GM08714 (cell line): ENCODE results near the gene RANBP9.

Experiments used
- H3K4me3 ChIP-seq: fragments of 200-500 bp; sonication (Bioruptor generic); 2 replicates; pipeline ENCODE4 v1.5.1; 2014; ENCODE audit warnings: mild to moderate bottlenecking, low read length, inconsistent platforms
- ZNF274 ChIP-seq: IDR thresholded peaks from 2 replicates; pipeline ENCODE4 v1.6.1; 2012; ENCODE audit warnings: mild to moderate bottlenecking, low read depth, low read length

RANBP9 gene

DNA sequence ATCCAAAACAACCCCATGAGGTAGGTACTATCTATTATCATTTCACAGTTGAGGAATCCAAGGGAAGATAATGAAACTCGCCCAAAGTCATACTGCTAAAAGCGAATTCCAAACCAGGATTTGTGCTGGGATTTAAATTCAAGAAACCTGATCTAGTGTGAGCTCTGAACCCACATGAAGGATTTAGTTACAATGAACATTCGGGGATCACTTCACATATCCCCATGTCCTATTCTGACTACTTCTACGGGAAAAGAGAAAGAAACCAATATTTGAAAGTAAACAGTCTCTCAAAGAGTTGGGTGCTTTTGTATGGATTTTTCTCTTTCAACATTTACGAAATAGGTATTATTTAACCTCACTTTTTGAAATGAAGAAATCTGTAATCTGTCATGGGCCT, 12.9 kb downstream of the RANBP9 start:
- no peak for TF ChIP-seq ZNF274
- H3K4me3 ChIP-seq = no peak overlapping the region

DNA sequence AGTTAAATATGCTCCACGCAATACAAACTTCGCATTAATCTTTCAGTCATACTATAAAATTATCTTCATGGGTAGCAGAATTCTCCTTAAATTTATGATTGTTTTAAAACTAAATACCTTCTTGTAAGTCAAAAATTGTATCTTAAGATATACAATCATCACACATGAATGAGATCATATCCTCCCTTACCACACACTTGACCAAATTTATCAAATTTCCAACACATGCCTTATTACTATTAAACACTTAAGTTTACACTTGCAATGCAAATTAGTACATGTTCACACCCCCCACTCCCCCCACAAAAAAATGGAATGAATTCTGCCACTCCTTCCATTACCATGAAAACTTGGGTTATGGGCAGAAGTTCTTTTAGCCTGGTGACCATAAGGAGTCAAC, 13.8 kb downstream of the RANBP9 start:
- no peak overlapping the region for H3K4me3 ChIP-seq
- no peak for TF ChIP-seq ZNF274

DNA sequence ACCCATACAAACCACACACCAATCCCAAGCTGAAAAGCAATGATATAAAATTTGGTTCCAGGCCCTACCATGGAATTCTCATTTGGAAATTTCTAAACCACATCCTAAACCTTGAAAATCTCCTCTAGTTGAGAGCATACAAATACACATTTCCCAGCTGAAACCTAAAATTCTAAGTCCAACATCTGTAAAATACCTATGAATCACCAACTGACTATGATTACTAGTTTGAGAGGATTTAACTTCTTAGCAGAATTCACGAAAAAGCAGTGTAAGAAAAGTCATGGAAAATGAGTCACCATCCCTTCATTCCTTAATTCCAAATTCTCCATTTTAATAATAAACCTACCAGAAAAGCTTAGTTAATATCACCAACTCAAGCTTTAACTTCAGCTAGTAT, 15.4 kb downstream of the RANBP9 start:
- no peak for TF ChIP-seq ZNF274
- no peak overlapping the region for H3K4me3 ChIP-seq

DNA sequence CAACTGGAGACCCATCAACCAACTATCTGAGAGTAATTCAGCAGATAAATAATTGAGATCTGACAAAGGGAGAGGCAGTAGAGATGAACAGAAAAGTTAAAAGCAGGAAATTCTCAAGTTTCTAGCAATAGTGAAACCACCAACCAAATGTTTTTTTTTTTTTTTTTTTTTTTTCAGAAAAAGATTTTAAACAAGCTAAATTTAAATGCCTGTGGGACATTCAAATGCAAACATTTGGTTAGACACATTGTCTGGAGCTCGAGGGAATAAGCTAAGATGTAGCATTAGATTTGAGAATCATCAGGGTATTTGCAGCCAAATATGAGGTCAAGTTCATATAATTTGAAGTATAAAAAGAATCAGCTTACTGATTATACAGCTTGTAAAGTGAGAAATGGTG, 16.4 kb downstream of the RANBP9 start:
- H3K4me3 ChIP-seq = no peak overlapping the region
- no peak for TF ChIP-seq ZNF274

DNA sequence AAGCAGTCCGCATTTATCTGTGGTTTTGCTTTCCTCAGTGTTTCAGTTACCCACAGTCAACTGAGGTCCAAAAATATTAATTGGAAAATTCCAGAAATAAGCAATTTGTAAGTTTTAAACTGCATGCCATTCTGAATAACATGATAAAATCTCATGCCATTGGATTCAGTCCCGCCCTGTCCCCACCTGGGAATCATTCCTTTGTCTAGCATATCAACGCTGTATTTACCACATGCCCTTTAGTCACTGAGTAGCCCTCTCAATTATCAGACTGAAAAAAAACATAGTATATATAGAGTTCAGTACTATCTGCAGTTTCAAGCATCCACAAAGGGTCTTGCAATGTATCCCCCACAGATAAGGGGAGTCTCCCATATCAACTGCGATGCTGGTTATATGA, 17.1 kb downstream of the RANBP9 start:
- H3K4me3 ChIP-seq = no peak overlapping the region
- TF ChIP-seq ZNF274 = no peak

DNA sequence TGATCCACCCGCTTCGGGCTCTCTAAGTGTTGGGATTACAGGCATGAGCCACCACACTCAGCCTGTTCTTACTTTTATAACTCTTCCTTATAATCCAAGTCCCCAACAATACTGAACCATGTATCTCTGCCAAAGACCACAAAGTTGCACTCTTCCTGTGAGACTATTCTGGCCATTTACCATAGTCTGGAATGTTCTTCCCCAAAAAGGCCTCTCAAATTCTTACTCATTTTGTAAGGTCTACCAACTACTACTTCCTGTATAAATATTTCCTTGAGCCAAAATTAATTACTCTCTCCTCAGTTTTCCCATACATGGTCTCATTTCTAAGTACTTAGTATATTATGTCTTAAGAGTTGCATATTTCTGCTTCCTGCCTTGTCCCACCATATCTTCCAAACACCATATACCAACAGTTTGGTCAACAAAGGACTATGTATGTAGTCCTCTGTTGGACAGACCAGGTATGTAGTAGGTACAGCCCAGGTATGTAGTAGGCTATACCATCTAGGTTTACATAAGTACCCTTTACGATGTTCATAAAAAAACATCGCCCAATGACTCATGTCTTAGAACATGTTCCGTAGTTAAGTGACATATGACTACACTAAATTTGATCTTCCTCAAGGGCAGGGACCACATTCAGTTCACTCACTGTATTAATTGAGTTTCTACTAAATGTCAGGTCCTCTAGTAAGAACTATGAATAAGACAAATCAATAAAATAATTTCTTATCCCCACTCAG, 22.0 kb downstream of the RANBP9 start:
- TF ChIP-seq ZNF274 = no peak

DNA sequence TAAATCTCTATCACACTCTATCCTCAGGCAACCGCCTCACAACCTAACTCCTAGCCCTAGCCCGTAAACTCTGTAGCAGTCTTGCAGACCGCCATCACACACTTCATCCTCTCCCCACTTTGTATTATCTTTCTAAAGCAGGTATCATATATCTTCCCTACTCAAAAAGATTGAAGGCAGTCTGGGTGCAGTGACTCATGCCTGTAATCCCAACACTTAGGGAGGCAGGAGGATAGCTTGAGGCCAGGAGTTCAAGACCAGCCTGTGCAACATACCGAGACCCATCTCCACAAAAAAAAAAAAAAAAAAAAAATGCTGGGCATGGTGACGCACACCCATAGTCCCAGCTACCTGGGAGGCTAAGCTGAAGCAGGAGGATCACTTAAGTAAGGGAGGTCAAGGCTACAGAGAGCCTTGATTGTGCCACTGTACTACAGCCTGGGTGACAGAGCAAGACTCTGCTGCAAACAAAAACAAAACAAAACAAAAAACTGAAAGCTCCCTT, 22.9 kb downstream of the RANBP9 start:
- no peak for TF ChIP-seq ZNF274
- no peak overlapping the region for H3K4me3 ChIP-seq

More for the DNA sequence above, 22.0 kb downstream of the RANBP9 start:
- no peak overlapping the region for H3K4me3 ChIP-seq

DNA sequence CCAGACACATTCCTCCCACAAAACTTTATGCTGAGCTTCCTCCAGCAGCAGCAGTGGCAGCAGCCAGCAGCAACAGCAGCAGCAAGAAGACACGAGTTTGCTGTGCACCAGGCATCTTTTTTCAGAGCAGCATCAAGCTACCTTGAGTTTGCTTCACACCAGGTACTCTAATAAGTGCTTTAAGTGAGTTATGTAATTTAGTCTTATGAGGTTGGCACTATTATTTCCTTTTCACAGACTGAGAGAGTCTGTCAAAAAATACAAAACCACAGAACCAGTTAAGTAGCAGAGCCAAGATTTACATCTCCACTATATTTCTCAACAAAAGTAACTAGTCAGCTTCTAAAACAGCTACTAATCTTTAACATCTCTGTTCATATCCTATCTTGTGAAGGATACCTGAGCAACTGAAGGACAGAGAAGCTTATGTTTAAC, 23.7 kb downstream of the RANBP9 start:
- TF ChIP-seq ZNF274 = no peak
- H3K4me3 ChIP-seq = no peak overlapping the region

DNA sequence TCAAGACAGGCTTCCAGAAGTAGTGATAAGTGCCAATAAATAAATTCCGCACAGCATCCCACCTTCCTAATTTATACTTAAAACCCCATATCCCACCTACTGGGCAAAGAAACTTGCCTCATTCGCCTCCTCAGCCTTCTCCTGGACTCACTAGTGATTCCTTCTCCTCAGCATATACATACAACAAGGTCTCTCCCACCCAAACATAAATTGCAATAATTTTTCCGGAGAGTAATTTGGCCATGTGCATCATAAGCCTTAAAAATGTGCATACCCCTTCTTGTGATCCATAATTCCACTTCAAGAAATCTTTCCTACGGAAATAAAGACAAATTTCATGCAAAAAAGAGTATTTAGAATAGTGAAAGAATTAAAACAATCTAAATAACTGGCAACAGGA, 26.8 kb downstream of the RANBP9 start:
- H3K4me3 ChIP-seq = no peak overlapping the region
- no peak for TF ChIP-seq ZNF274

DNA sequence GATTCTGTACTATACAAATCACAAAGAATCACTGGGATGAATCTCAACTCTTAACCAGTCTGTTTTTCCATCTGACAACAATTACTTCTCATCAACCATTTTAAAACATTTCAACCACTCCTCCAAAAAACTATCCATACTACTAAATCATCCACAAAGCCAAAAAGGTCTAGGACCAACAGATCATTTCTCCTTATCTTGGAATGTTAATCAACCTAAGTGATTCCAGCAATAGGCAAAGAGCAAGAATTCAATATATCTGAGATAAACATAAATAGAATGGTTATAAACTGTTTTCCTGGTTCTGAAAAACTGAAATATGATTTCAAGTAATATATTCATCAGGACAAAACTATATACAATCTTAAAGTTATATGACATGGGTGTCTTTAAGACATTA, 28.6 kb downstream of the RANBP9 start:
- H3K4me3 ChIP-seq = no peak overlapping the region

DNA sequence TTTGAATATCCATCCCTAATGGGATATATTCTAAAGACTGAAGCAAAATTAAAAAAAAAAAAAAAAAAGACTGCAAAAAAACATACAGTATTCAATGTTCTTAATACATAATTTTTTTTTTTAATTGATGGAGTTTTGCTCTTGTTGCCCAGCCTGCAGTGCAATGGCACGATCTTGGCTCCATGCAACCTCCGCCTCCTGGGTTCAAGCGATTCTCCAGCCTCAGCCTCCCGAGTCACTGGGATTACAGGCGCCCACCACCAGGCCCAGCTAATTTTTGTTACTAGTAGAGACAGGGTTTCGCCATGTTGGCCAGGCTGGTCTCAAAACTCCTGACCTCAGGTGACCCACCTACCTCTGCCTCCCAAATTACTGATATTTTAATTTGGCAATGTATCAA, 29.3 kb downstream of the RANBP9 start:
- H3K4me3 ChIP-seq = no peak overlapping the region
- TF ChIP-seq ZNF274 = no peak

More for the DNA sequence above, 28.6 kb downstream of the RANBP9 start:
- no peak for TF ChIP-seq ZNF274

DNA sequence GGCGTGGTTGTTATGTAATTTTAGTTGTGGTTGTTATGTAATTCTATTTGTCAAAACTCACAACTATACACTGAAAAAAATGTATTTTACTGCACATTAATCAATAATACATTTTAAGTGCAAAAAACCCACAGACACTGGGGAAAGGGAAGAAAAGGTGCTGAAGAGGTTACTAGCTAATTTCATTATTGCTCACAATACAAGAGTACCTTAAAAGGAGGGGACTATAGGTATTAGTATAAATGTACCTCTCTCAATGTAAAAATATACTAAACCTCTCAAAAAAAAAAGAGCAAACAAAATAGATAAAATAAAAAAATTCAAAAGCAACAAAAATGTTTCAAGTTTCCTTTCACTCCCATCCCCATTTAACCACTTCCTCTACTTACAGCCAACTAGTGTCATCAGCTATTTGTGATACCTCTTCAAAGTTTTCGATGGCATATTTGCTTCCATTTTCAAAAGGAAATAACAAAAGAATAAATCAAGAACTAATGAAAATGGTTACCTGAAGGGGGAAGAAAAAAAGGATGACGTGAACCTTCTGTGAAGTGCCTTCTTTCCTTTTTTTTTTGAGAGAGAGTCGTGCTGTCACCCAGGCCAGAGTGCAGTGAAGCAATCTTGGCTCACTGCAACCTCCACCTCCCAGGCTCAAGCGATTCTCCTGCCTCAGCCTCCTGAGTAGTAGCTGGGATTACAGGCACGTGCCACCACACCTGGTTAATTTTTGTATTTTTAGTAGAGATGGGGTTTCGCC, 30.2 kb downstream of the RANBP9 start:
- peak overlapping the region; percentile 16; the same call in 1 of the 2 replicates for H3K4me3 ChIP-seq
- TF ChIP-seq ZNF274 = no peak

DNA sequence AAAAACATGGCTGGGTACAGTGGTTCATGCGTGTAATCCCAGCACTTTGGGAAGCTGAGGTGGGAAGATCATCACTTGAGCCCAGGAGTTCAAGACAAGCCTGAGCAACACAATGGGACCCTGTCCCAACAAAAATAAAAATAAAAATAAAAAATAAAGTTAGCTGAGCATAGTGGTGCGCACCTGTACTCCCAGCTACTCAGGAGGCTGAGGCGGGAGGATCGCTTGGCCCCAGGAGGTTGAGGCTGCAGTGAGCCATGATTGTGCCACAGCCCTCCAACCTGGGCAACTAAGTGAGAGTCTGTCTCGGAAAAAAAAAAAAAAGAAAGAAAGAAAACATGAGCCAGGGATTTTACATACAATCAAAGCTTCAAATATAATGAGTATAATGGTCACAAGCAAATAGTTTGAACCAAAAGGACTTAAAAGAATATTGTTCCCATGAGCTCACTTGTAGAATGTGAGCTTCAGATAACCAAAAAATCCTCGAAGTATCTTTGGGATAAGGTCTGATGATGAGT, 31.1 kb downstream of the RANBP9 start:
- no peak overlapping the region for H3K4me3 ChIP-seq
- TF ChIP-seq ZNF274 = no peak

DNA sequence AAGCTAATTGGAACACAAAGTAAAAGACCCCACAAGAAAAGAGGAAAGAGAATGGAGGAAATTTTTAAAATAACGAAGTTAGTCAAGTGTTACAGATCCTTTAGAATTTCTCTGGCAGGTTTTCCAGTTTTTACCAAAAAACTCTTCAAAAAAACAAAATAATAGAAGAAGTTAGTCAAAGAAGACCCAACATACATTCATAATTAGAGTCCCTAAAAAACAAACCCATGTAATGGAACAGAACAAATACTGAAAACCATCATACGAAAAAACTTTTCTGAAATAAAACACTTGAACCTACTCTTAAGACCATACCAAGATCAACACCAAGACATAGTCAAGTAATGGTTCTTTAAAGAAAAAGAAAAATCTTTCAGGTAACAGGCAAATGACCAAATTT, 31.6 kb downstream of the RANBP9 start:
- no peak for TF ChIP-seq ZNF274
- H3K4me3 ChIP-seq = no peak overlapping the region
